GM19043 (cell line): Measurements from ENCODE around the gene CHRM4.
"Not testable (repeated sequence)": the region's sequence is repeated elsewhere in the genome, so short reads cannot be mapped to it uniquely, and the experiment has no call there.

ENCODE experiments used
- ATAC-seq: cut with Tn5 transposase; IDR thresholded peaks from one replicate; pipeline ENCODE4 v1.9.1; 2021; ENCODE audit warnings: low read depth; ENCODE audit not compliant: unreplicated experiment

CHRM4 gene

DNA sequence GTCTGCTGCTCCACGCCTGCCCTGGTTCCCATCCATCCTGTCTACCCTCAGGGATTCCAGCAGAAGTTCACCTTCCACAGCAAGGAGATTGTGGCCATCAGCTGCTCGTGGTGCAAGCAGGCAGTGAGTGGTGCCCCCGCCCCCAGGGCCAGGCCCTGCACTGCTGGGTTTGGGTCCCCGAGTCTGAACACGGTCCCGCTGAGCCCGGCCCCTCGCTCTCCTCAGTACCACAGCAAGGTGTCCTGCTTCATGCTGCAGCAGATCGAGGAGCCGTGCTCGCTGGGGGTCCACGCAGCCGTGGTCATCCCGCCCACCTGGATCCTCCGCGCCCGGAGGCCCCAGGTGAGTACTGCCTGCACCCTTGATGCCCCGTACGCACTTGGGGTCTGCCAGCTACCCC lies 20.3 kb downstream of the CHRM4 start:
- not testable (repeated sequence) for ATAC-seq

DNA sequence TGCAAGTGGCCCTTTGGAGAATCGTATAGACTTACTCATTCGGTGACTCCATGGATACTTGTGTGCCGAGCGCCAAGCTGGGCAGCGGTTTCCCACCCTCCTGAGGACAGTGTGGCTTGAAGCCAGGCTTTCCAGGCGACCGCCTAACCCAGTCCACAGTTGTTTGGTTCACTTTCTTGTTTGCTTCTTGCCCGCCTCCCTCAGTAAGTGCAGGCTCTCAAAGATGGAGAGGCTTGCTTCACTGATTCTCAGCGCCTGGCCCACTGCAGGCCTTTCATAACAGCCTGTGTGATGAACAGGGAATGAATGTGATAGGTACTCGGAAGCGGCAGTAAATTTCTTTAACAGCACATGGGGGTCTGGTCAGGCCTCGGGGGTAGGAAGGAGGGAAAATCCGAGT lies 21.3 kb downstream of the CHRM4 start:
- no peak for ATAC-seq

DNA sequence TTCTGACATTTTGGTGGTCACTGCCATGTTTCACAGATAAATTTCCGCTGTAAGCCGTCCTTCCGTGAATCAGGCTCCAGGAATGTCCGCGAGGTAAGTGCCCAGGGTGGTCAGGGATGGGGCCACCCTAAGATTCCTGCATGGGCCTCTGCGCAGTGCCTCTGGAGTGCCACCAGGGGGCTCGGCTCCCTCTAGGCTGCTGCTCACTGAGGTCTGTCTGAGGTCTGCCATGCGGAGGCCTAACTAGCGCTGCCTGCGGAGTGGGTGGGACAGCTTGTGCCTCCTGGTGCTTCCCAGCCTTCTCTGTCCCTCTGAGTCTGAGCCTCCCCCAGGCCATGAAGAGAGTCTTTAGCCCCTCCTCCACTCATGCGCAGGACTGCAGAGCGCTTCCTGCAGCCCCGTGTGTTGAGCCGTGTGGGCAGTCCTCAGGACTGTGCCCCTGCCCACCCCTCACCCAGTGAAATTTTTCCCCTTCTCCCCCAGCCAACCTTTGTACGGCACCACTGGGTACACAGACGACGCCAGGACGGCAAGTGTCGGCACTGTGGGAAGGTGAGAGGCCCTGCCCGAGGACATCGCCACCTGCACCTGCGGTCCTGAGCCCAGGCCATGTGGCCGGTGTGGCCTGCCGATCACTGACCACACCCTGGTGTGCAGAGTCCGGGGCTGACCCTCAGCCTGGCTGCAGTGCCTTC lies 22.0 kb downstream of the CHRM4 start:
- ATAC-seq: peak; percentile 60

DNA sequence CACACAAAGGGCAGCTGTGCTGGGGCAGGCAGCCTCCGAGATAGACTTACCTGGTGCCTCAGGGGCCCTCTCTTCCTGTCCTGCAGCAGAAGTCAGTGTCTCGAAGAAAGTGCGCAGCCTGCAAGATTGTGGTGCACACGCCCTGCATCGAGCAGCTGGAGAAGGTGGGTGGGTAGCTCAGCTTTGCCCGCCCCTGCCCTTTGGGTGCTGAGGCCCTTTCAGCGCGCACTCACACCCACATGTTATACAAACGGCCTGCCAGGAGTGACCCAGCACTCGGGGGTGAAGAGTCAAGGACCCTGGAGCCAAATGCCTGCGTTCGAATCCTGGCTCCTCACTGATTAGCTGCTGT lies 23.7 kb downstream of the CHRM4 start:
- ATAC-seq: no peak

DNA sequence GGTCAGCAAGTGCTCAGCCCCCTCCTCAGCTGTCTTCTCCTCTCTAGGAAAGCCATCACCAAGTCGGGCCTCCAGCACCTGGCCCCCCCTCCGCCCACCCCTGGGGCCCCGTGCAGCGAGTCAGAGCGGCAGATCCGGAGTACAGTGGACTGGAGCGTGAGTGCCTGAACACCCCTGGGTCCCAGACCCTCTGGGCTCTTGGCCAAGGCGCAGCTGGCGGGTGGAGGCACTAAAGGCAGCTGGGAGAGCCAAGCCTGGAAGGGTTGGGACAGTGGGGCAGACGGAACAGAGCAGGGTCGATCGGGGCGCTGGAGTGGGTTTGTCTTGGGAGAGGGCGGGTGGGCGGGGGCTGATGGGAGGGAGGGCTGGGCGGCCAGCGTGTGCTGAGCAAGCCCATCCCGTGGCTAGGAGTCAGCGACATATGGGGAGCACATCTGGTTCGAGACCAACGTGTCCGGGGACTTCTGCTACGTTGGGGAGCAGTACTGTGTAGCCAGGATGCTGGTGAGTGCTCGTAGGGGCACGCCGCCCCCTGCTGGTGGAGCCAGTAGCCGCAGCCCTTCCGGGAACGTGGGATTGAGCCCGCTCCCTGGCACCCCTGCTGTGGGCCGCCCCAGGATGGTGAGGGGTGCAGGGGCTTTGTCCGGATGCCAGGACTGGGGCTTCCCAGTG lies 24.2 kb downstream of the CHRM4 start:
- peak; percentile 75 for ATAC-seq

DNA sequence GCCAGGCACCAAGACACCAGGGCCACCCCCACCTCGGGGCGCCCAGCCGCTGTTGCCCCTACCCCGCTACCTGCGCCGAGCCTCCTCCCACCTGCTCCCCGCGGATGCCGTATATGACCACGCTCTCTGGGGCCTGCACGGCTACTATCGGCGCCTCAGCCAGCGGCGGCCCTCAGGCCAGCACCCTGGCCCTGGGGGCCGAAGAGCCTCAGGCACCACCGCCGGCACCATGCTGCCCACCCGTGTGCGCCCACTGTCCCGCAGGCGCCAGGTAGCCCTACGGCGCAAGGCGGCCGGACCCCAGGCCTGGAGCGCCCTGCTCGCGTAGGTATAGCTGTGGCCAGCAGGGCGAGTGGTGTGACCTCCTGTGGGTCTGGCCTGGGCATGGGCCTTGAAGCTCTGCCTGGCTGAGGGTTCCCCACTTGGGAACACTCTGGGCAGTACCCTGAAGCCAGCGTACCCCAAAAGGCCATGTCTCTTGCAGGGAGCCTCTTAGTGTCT lies 24.9 kb downstream of the CHRM4 start:
- ATAC-seq: no peak

DNA sequence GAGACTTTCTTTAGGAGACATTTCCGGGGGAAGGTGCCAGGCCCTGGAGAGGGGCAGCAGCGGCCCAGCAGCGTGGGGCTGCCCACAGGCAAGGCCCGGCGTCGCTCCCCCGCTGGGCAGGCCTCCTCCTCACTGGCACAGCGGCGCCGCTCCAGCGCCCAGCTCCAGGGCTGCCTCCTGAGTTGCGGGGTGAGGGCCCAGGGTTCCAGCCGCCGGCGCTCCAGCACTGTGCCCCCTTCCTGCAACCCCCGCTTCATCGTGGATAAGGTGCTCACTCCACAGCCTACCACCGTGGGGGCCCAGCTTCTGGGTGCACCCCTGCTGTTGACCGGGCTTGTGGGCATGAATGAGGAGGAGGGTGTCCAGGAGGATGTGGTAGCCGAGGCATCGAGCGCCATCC lies 25.3 kb downstream of the CHRM4 start:
- no peak for ATAC-seq

DNA sequence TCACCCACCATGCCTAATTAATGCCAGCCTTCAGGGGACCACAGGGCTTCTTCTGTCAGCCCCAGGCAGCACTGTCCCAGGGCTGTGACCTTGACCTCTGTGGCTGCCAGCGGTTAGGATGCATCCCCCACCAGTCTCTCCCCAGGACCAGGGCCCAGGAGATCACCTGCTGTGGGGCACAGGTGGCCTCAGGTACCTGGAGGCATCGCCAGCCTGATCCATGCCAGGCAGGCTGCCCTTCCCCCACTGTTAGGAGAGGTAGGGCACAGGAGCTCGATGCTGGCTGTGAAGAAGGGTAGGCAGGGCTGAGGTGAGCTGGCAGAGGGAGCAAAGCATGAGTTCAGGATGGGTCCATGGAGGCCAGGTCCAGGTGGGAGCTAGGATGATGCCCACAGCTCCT lies 26.8 kb downstream of the CHRM4 start:
- ATAC-seq: no peak

DNA sequence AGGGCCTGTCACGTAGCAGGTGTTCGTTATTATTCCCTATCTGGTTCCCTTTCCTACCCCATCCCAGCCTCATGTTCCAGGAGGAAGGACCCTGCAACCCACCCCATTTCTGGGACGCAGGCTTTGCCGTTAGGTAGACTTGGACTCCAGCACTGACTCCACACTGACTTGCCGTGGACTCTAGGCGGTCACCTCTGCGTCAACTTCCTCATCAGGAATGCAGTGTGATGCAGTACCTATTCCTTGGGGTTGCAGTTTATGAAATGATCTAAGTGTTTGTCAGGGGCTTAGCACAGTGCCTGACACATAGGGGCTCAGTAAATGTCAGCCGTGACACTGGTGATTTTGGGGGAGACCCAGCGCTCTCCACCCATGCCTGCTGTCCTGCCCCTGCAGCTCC lies 27.5 kb downstream of the CHRM4 start:
- ATAC-seq: no peak

DNA sequence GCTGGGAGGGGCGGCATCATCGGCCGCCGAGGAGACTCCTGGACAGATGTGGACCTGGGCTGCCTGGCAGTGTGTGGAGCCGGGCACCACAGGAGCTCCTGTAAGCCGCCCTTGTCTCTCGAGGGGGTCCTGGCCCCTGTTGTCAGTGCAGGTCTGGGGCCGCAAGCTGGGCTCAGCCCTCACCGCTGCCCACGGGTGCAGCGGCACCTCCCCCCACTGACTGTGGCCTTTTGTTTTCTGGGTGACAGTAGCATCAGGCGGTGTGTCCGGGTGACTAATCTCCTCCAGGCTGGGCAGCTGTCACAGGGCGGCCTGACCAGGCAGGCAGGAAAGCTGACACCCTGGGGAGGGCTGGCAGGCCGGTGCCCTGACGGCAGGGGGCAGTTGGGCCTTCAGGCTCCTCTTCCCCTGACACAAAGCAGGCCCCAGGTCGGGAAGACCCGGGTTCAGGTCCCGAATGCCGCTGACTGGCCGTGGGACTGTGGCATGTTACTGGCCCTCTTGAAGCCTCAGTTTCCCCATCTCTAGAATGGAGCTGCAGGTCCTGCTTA lies 28.0 kb downstream of the CHRM4 start:
- ATAC-seq: no peak

DNA sequence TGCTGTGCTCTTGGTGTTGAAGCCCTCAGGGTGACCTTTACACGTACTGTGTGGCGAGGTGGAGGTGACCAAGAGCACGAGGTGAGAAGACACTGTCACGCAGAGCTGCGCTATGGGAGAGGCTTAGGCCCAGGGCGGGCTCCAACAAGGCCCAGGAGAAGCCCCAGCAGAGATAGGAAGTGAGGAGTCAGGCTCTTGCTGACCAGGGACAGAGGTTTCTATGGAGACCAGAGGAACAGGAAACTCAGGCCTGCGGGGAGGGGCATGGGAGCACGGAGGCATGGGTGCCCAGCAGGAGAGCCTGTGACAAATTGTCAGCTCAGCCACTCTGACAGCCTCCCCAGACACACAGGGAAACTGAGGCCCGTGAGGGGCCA lies 28.6 kb downstream of the CHRM4 start:
- ATAC-seq: no peak

DNA sequence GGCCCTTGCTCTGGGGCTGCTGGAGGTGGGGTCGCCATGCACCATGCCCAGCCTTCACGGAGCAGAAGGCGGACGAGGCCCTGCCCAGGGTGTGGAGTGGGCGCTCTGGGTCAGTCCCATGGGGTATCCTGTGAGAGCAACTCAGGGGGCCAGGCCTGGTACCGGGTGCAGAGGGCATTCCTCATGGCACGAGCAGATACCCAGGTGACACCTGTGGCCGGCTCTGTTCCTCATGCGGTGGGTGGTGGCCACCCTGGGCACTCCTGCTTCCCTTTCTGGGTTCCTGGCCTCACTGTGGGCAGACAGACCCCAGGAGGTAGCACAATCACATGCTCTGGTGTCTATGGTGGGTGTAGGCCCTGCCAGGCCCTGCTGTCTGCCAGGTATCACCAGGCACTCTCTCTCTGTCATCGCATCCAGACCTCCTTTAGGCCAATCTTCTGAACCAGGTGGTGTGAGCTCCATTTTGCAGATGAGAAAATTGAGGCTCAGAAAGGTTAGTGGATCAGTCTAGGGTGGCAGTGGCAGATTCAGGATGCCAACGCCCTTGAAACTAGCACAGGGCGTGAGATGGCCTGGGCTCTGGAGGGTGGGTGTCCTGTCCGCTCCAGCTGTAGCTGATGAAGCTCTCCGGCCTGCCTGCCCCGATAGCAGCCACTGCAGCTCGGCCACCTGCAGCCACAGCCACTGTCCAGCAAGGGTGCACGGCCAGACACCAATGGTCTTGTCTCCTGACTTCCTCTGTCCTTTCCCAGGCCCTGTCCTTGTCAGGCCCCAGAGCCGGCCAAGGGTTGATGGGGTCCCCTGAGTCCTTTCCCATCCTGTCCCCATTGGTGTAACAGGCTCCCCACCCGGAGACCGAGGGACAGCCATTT lies 29.2 kb downstream of the CHRM4 start:
- no peak for ATAC-seq

DNA sequence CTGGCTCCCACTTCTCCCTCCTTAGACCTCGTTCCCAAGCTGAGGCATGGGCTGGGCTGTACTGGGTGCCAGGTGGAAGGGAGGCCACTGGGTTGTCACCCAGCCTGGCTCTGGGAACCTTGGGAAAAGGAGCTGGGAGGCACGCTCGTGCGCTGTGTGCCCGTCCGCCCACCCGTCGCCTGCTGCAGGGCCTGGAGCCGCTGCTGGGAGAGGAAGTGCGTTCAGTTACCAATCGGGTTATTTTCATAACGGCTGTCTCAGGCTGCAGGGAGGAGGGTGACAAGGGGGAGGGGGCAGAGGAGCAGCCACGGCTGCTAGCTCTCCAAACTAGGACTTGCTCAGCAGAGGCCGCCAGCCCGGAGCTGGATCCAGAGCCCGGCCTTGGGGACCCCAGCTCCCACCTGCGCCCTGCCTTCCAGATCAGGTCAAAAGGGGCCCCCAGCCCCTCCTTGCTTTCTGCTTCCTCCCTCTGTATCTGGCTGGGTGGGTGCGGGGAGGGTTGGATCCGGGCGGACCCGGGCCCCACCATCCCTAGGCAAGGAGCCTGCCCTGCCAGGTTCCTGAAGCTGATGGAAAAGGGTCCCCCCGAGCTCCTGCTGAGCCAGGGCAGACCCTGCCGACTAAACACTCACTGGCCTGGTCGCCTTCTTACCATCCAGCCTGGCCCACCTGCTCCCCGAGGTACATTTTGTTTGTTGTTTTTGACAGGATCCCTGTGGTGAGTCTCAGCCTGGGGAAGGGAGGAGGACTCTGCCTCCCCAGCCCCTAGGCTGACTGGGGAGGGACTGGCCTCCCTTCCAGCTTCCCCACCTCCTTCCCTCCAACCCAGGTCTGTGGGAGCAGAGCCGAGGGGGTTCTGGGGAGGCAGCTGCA lies 30.1 kb downstream of the CHRM4 start:
- peak; percentile 92 for ATAC-seq

DNA sequence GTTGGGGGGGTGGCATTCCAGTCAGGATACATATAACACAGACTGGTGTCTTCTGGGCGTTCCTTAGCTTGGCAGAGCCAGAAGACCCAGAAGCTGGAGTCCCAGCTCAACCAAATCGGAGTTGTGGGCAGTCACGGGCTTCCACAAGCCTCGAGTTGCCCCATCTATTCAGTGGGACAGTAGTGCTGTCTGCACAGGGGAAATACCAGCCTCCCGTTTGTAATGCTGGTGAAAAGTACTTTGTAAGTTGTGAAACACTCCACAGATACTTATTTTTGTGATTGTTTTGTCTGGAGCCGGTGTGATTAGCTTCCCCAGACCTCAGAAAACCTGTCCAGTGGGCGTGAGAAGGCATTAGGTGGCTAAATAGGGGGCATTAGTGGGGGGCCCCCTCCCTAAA lies 30.7 kb downstream of the CHRM4 start:
- no peak for ATAC-seq

DNA sequence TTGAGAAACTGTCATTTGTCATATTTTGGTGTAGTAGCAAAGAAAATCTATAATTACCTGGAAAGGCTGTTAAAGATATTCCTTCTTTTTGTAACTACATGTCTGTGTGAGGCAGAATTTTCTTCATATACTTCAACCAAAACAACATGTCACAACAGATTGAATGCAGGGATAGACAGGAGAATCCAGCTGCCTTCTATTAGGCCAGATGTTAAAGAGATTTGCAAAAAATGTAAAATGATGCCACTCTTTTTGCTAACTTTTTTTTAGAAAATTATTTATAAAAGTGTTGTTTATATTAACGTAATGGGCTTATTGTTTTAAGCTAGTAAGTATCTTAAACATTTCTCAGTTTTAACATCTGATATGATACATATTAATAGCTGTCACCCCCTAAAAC lies 31.6 kb downstream of the CHRM4 start:
- ATAC-seq: no peak

DNA sequence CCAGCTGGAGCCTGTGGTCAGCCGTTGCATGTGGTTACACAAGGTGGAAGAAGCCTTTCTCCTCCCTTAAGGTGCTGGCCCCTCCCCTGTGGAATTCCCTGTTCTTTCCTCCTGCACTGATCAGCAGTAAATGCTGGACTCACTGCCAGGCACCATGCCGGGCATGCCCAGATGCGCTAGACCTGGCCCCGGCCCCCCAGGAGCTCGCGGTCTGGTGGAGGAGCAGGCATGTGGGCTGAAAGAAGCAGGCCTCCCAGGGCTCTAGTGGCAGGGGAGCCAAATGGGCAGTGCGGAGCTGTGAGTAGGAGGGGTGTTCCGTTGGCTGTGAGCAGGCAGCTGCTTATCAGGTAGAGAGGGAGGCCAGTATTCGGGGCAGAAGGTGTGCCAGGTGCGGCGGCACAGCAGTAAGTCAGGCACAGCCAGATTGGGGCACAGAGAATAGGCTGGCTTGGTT lies 34.1 kb downstream of the CHRM4 start:
- ATAC-seq: no peak

DNA sequence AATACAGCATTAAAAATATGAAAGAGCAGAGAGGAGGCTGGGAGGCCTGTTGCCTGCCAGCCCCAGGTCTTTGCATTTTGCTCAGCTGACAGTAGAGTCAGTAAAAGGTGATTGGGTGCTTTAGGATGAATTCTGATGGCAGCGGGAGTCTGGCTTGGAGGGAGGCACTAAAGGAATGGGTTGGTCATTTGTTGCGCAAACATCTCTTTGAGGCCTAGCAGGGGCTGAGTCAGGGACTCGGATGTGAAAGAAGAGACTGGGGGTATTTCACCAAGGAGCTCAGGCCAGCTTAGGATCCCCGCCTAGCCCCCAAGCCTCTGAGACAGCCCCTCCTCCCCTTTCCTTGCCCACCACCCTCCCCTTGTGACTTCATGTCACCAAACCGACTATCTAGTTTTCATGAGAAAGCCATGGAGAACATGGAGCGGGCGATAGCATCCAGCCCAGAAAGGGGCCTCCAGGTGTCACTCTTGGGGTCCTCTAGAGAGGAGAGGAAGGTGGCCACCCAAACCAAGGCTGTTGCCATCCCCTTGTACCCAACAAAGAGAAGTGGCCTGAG lies 34.6 kb downstream of the CHRM4 start:
- ATAC-seq: no peak

DNA sequence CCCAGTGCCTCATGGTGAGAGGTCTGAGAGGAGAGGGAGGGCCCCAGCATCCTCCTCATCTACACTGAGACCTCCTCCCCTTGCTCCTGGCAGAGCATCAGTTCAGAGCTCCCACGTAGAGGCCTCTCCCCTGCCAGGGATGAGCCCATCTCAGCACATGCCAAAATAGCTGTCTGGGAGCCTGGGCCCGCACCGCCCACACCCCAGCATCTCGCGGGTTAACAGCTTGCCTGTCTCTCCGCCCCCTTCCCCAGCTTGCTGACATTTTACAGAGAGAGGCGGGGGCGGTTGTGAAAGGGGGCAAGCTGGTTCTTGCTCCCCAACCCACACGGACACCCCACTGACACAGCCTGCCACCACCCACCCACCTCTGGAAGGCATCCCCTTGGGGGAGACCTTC lies 37.9 kb downstream of the CHRM4 start:
- no peak for ATAC-seq

DNA sequence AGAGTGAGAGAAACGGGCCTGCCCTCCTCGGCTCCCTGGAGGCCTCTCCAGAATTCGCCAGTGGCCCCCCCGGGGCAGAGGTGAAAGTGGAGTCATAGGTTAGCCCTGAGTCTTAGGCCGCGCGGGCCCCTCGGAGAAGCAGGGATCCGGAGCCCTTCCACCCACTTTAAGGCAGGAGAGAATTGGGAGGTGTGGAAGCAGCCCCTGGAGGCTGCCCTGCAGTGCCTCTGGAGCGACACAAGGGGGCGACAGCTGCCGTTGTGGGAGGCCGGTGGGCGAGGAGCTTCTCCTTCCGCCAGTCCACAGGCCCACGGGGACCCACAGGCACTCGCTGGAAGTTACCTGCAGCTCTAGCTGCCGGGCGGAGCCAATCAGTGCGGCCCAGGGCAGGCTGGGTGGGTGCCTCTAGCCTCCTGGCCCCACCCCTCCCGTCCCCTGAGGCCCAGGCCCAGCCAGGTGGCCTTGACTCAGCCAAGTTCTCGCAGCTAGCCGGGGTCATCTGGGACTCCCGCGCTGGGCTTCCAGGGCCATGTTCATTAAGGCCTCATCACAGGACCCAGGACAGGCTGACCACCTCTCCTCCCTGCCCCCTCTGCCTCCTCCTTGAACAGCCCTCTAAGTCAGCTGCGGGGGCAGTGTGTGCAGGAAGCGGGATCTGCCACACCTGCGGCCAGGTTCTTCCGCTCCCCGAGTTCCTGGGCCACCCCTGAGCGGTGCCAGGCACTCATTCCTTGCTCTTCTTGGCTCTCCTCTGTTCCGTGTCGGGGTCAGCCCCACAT lies 39.3 kb downstream of the CHRM4 start:
- ATAC-seq: no peak
